GM18873 (cell line): ENCODE measurements around the gene ADCK1.
"Not testable (repeated sequence)": the region's sequence is repeated elsewhere in the genome, so short reads cannot be mapped to it uniquely, and the experiment has no call there.

ENCODE experiments used
- ATAC-seq: cut with Tn5 transposase; IDR thresholded peaks from one replicate; pipeline ENCODE4 v1.9.1; 2021; ENCODE audit warnings: mild to moderate bottlenecking, moderate library complexity, moderate number of reproducible peaks; ENCODE audit not compliant: unreplicated experiment, low FRiP score

ADCK1 gene

GRCh38 chr14:77924141-77924948 lies 124.4 kb downstream of the ADCK1 start:
- no peak for ATAC-seq

- ATAC-seq, result no peak
Measured at GRCh38 chr14:77926942-77927341, 127.0 kb downstream of the ADCK1 start.

GRCh38 chr14:77931441-77931840 lies 131.5 kb downstream of the ADCK1 start:
- ATAC-seq, result no peak

- no peak for ATAC-seq
Measured at GRCh38 chr14:77936138-77936639, 136.3 kb downstream of the ADCK1 start.

- no peak for ATAC-seq
Measured at GRCh38 chr14:77947372-77947771, 147.5 kb downstream of the ADCK1 start.

GRCh38 chr14:77950371-77951063 lies 150.6 kb downstream of the ADCK1 start:
- no peak for ATAC-seq

- no peak for ATAC-seq
Measured at GRCh38 chr14:77955816-77956484, 156.0 kb downstream of the ADCK1 start.

GRCh38 chr14:77959686-77960085 lies 159.8 kb downstream of the ADCK1 start:
- not testable (repeated sequence) for ATAC-seq

- ATAC-seq, result no peak
Measured at GRCh38 chr14:77961847-77962580, 162.1 kb downstream of the ADCK1 start.

GRCh38 chr14:77962731-77963520 lies 163.0 kb downstream of the ADCK1 start:
- ATAC-seq, result no peak

- no peak for ATAC-seq
Measured at GRCh38 chr14:77964586-77964985, 164.7 kb downstream of the ADCK1 start.

GRCh38 chr14:77965050-77965449 lies 165.1 kb downstream of the ADCK1 start:
- no peak for ATAC-seq

- peak; percentile 55 for ATAC-seq
Measured at GRCh38 chr14:77965919-77966435, 166.1 kb downstream of the ADCK1 start.

- ATAC-seq, result no peak
Measured at GRCh38 chr14:77967110-77967509, 167.2 kb downstream of the ADCK1 start.

- ATAC-seq, result no peak
Measured at GRCh38 chr14:77970646-77971045, 170.7 kb downstream of the ADCK1 start.

GRCh38 chr14:77973246-77973645 lies 173.3 kb downstream of the ADCK1 start:
- ATAC-seq, result no peak

- ATAC-seq, result no peak
Measured at GRCh38 chr14:77976591-77976990, 176.7 kb downstream of the ADCK1 start.

GRCh38 chr14:77979171-77979570 lies 179.3 kb downstream of the ADCK1 start:
- ATAC-seq, result no peak

- no peak for ATAC-seq
Measured at GRCh38 chr14:77979666-77980351, 179.9 kb downstream of the ADCK1 start.
